GM12872 (cell line): ENCODE results near the gene LIMD2.

Experiments used
- CTCF ChIP-seq: IDR thresholded peaks from 3 replicates; pipeline ENCODE4 v1.5.1; 2011; ENCODE audit warnings: low read depth, mild to moderate bottlenecking, low read length, moderate library complexity; ENCODE audit not compliant: insufficient read depth

The LIMD2 gene

DNA sequence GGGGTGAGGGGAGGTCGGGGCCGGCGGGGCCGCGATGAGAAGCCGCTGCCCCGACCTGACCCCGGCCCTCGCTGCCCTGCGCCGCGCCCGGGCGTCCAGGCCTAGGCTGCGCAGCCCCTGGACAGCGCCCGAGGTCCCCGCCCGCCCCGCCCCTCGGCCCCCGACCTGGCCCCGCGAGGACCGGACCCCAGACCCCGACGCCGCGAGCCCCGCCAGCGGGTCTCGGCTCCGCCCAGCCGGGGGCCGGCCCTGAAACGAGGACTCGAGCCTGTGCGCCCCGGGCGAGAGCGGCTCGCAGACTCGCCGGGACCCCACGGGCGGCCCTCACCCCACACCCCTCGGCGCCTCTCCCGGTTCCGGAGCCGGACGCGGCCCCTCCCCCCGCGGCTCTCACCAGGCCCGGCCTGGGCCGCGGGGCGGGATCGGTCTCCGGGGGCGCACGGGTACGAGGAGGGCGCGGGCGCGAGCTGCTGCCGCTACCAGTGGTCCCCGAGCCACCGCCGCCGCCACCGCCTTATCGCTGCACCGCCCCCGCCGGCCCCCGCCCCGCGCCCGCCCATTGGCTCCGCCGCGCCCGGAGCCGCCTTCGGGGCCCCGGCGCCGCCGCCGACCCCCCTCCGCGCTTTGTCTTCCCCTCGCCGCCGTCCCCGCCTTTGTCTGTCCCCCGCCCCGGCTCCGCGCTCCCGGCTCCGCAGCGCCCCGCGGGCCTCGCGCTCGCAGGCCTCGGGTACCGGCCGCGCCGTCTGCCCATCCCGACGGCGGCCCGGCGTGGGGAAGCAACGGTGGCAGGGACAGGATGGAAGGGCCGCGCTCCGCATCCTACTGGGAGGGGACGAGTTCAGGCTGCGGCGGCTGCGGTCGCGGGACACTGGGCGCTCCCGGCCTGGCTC, at the start of gene LIMD2:
Gene LIMD2 (minus strand): TSS at position 488 of the 890 bp plus-strand sequence. CDS start 827 bp downstream, outside the sequence.
- no peak for TF ChIP-seq CTCF

- no peak for TF ChIP-seq CTCF
Observed at GRCh38 chr17:63741408-63742173, 41.7 kb upstream of the LIMD2 start, which contains the start of gene STRADA. TSS of gene STRADA (minus strand) at chr17:63741799. CDS start at chr17:63728369, 13,430 bp downstream.

DNA sequence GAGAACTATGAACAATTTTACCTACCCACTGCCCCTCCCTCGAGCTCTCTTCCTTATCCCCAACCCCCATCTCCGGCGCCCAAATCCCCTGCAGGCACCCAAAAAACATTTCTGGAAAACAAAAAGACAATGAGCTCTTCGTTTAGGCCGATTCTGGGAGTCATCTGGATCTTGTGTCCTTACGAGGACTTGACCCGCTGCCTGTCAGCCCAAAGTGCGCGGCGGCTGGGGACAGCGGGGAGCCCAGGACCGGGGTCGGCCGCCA, 41.1 kb upstream of the LIMD2 start:
- TF ChIP-seq CTCF: no peak

DNA sequence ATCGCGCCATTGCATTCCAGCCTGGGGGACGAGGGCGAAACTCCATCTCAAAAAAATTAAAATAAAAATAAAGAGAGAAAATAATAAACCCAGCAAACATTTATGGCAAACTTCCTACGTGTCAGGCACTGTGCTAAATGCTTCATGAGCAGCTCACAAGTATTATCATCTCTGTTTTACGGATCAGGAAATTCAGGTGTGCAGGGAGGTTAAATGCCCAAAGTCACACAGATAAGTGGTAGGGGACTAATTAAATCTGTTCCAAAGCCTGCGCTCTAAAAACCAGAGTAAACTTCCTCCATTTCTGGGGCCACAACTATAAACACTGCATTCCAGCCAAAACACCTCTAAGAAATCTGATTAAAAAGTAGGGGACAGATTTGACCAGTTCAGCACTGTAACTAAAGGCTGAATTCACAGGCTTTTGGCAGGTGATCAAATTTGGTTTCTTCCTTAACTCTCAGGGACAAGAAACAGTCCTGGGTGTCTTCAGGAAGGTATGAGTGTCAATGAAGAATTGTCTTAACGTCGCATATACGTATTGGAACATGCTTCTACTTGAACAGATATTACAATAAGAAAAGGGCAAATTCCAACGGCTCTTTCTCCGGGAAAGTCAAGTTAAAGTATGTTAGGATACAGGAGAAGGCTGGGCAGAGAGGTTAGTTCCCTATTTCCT, 40.7 kb upstream of the LIMD2 start:
- no peak for TF ChIP-seq CTCF

DNA sequence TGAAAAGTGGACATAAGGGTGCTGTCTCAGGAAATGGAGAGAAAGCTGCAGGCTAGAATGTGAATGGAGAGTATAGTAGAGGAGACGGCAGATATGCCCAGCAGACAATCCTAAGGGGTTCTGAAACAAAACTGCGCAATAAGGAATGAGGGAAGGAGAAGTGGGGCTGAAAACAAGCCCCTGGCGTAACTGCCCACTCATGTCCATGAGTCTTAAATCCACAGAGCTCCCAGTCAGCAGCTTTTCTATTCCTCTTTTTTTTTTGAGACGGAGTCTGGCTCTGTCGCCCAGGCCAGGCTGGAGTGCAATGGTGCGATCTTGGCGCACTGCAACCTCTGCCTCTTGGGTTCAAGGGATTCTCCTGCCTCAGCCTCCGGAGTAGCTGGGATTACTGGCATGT, 35.8 kb upstream of the LIMD2 start:
- TF ChIP-seq CTCF: no peak

DNA sequence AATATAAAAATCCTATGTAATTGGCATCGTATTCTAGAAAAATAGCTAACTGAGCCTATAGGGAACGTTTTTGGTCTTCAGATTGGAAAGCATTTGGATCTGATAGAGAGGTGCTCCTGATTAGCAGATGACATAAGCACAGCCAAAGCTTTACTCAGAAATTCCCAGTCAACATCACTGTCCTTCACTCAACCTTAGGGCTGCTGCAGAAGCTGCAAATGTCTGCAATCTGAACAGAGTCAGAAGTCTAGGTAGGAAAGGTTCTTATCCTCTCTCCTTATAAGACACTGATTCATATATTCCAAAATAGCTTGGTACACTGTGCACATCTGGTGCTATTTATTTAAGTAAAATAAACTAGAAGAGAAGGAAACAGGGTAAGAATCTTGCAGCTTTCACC, 22.5 kb upstream of the LIMD2 start:
- no peak for TF ChIP-seq CTCF

DNA sequence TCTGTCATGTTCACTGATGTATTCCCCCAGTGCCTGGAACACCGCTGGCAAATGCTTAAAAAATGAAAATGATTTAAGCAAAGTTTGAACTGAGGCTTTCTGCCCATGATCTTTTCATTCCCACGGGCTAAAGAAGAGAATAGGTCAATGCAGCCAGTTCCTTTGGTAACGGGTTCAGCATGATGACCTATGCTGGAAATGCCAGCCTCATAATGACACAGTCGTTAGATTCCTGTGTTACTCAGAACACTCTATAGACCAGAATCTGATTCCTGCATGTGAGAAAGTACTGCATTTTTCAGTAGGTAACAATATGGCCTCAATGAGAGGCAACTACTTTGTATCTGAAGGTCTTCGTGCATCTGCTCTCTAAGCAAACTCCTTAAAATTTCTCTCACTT, 19.1 kb upstream of the LIMD2 start:
- TF ChIP-seq CTCF: no peak
